NCI-H146 treated with DMSO at 0.1 percent for 48 hours (cell line): ENCODE measurements around the gene PFKFB2.

Experiments
- DNase-seq: peaks from one replicate; lab custom pipeline; 2025; ENCODE audit not compliant: unreplicated experiment; lab: John Stamatoyannopoulos, UW

The PFKFB2 gene

GRCh38 chr1:207088161-207088560 lies 35.1 kb downstream of the PFKFB2 start:
- DNase-seq, result no peak

GRCh38 chr1:207088701-207089626 lies 35.9 kb downstream of the PFKFB2 start, which contains the start of gene C4BPB:
Gene C4BPB, plus strand, starts transcription at chr1:207088860. Its CDS starts 672 bp downstream, at chr1:207089532.
- no peak for DNase-seq

GRCh38 chr1:207089627-207090355 lies 36.7 kb downstream of the PFKFB2 start:
- DNase-seq, result no peak

- DNase-seq, result no peak
Measured at GRCh38 chr1:207091200-207091908, 38.3 kb downstream of the PFKFB2 start.

GRCh38 chr1:207093944-207094343 lies 40.9 kb downstream of the PFKFB2 start:
- DNase-seq, result no peak

GRCh38 chr1:207097871-207098324 lies 44.8 kb downstream of the PFKFB2 start:
- no peak for DNase-seq

GRCh38 chr1:207101720-207102119 lies 48.6 kb downstream of the PFKFB2 start:
- DNase-seq, result no peak

GRCh38 chr1:207102146-207102545 lies 49.1 kb downstream of the PFKFB2 start:
- DNase-seq, result no peak

- DNase-seq, result no peak
Measured at GRCh38 chr1:207102659-207103058, 49.6 kb downstream of the PFKFB2 start.

- no peak for DNase-seq
Measured at GRCh38 chr1:207103892-207104373, 50.9 kb downstream of the PFKFB2 start, which contains the start of gene C4BPA. Gene C4BPA, plus strand, starts transcription at chr1:207104233. Its CDS starts 8,793 bp downstream, at chr1:207113026.

GRCh38 chr1:207109004-207109403 lies 55.9 kb downstream of the PFKFB2 start:
- DNase-seq, result no peak

- no peak for DNase-seq
Measured at GRCh38 chr1:207112616-207113296, 59.7 kb downstream of the PFKFB2 start.

GRCh38 chr1:207115269-207115668 lies 62.2 kb downstream of the PFKFB2 start:
- DNase-seq, result no peak

- no peak for DNase-seq
Measured at GRCh38 chr1:207124389-207124788, 71.3 kb downstream of the PFKFB2 start.

GRCh38 chr1:207128336-207128921 lies 75.4 kb downstream of the PFKFB2 start:
- no peak for DNase-seq

- DNase-seq, result no peak
Measured at GRCh38 chr1:207129053-207129452, 76.0 kb downstream of the PFKFB2 start.
